H1 (cell line): ENCODE results near the gene SLC22A8. TPM values are rescaled to one million over a fixed set of nuclear protein-coding genes. Genes with fewer than 3 reads are reported as not detected.

Experiments used
- CTCF ChIA-PET: fragments of 300-600 bp; sonication (Branson Sonifier 250); formaldehyde crosslinking; loops from one replicate; lab custom pipeline; 2021; ENCODE audit not compliant: partially characterized antibody; lab: Charles Lee
- POLR2A ChIA-PET: fragments of 300-600 bp; sonication (Branson Sonifier 250); formaldehyde crosslinking; loops from one replicate; lab custom pipeline; 2021; ENCODE audit warnings: inconsistent platforms; ENCODE audit not compliant: partially characterized antibody; lab: Charles Lee
- DNase-seq, 2 experiments: peaks; one replicate each; pipeline versions ENCODE4 v3.0.0 to v3.0.0-alpha.2; 2010 to 2022; ENCODE audit warnings: low spot score in 2 of 2, low read depth in 1 of 2, mixed read lengths in 1 of 2
- FAIRE-seq: peaks from 2 replicates; lab custom pipeline; 2011; peaks lifted over from hg19 to GRCh38; lab: Jason Lieb, UNC
- H2AFZ ChIP-seq: 2 replicates; pipeline ENCODE4 v1.8.1; 2012; ENCODE audit warnings: low read length, inconsistent platforms
- H2AK5ac ChIP-seq: 2 replicates; pipeline ENCODE4 v1.6.1; 2013; ENCODE audit warnings: low read depth, low read length
- H2BK120ac ChIP-seq: replicated peaks from 2 replicates; pipeline ENCODE3; 2013; ENCODE audit warnings: low read depth, low read length, inconsistent platforms
- H2BK12ac ChIP-seq: 2 replicates; pipeline ENCODE4 v1.6.1; 2013; ENCODE audit warnings: low read depth, low read length
- H2BK15ac ChIP-seq: 2 replicates; pipeline ENCODE4 v1.6.1; 2013; ENCODE audit warnings: low read length
- H2BK20ac ChIP-seq: 2 replicates; pipeline ENCODE4 v1.6.1; 2013; ENCODE audit warnings: low read length
- H2BK5ac ChIP-seq: 2 replicates; pipeline ENCODE4 v1.6.1; 2013; ENCODE audit warnings: low read depth, low read length
- H3K14ac ChIP-seq: 2 replicates; pipeline ENCODE4 v1.6.1; 2013; ENCODE audit warnings: inconsistent platforms; ENCODE audit not compliant: insufficient read length
- H3K18ac ChIP-seq: 2 replicates; pipeline ENCODE4 v1.6.1; 2013; ENCODE audit warnings: low read length; ENCODE audit errors: extremely low read depth
- H3K23ac ChIP-seq: 2 replicates; pipeline ENCODE4 v1.6.1; 2013; ENCODE audit warnings: inconsistent platforms; ENCODE audit not compliant: insufficient read length
- H3K23me2 ChIP-seq: 2 replicates; pipeline ENCODE4 v1.6.1; 2013; ENCODE audit warnings: low read depth, low read length
- H3K27ac ChIP-seq: 2 replicates; pipeline ENCODE4 v1.6.1; 2011; ENCODE audit warnings: low read depth, low read length, inconsistent platforms
- H3K27me3 ChIP-seq, 4 experiments: replicated peaks in 1 of 4; 1 replicate in 1 of 4; 2 replicates in 3 of 4; pipeline versions ENCODE4 v1.6.1 to v1.8.1; 2011 to 2013; ENCODE audit warnings: low read length in 3 of 4, mild to moderate bottlenecking in 3 of 4, inconsistent platforms in 2 of 4, mixed read lengths in 2 of 4, moderate library complexity in 1 of 4; ENCODE audit not compliant: control insufficient read depth in 3 of 4, insufficient read depth in 3 of 4; ENCODE audit errors: extremely low read depth in 1 of 4
- H3K36me3 ChIP-seq, 4 experiments: 2 replicates each; pipeline versions ENCODE4 v1.6.1 to v1.8.1; 2011 to 2013; ENCODE audit warnings: mild to moderate bottlenecking in 4 of 4, low read length in 3 of 4, moderate library complexity in 2 of 4, control low read depth in 1 of 4, inconsistent platforms in 1 of 4; ENCODE audit not compliant: insufficient read depth in 4 of 4, control insufficient read depth in 2 of 4
- H3K4ac ChIP-seq: replicated peaks from 2 replicates; pipeline ENCODE3; 2013; ENCODE audit warnings: low read length, low read depth, mixed read lengths, inconsistent platforms; ENCODE audit not compliant: insufficient read length
- H3K4me1 ChIP-seq, 4 experiments: replicated peaks in 1 of 4; 1 replicate in 1 of 4; 2 replicates in 3 of 4; pipeline versions ENCODE4 v1.6.1 to v1.8.1; 2011 to 2013; ENCODE audit warnings: low read length in 3 of 4, inconsistent platforms in 2 of 4, mixed read lengths in 1 of 4; ENCODE audit not compliant: insufficient read depth in 4 of 4, control insufficient read depth in 3 of 4
- H3K4me2 ChIP-seq, 2 experiments: 2 replicates each; pipeline versions ENCODE4 v1.6.1 to v1.8.1; 2011 to 2013; ENCODE audit warnings: low read depth in 2 of 2, low read length in 2 of 2, control low read depth in 1 of 2, inconsistent platforms in 1 of 2, mild to moderate bottlenecking in 1 of 2; ENCODE audit not compliant: insufficient read depth in 1 of 2
- H3K4me3 ChIP-seq, 4 experiments: fragments of 200-600, 300-600 bp in 1 of 4; sonication (generic), shearing (Covaris generic), sonication (Bioruptor Twin) in 1 of 4; 2 replicates each; pipeline versions ENCODE4 v1.5.1 to v1.8.1; 2011 to 2016; ENCODE audit warnings: low read length in 4 of 4, low read depth in 3 of 4, control low read depth in 2 of 4, inconsistent platforms in 2 of 4, mild to moderate bottlenecking in 2 of 4, mixed read lengths in 1 of 4, moderate library complexity in 1 of 4; ENCODE audit not compliant: insufficient read depth in 2 of 4; ENCODE audit errors: extremely low read depth in 1 of 4
- H3K56ac ChIP-seq: replicated peaks from 2 replicates; pipeline ENCODE3; 2013; ENCODE audit warnings: low read depth, mild to moderate bottlenecking, mixed read lengths, low read length, inconsistent platforms; ENCODE audit not compliant: insufficient read length
- H3K79me1 ChIP-seq: 2 replicates; pipeline ENCODE4 v1.6.1; 2013; ENCODE audit warnings: low read depth, low read length, control low read depth
- H3K79me2 ChIP-seq, 2 experiments: 2 replicates each; pipeline versions ENCODE4 v1.6.1 to v1.8.1; 2012 to 2013; ENCODE audit warnings: low read length in 2 of 2, mild to moderate bottlenecking in 2 of 2, inconsistent platforms in 1 of 2; ENCODE audit not compliant: insufficient read depth in 2 of 2, control insufficient read depth in 1 of 2
- H3K9ac ChIP-seq, 4 experiments: replicated peaks in 1 of 4; 1 replicate in 1 of 4; 2 replicates in 3 of 4; pipeline versions ENCODE4 v1.6.1 to v1.8.1; 2011 to 2013; ENCODE audit warnings: low read depth in 3 of 4, low read length in 3 of 4, control low read depth in 2 of 4, mild to moderate bottlenecking in 2 of 4, moderate library complexity in 2 of 4, inconsistent platforms in 1 of 4; ENCODE audit errors: extremely low read depth in 1 of 4
- H3K9me3 ChIP-seq, 2 experiments: 2 replicates each; pipeline versions ENCODE4 v1.6.1 to v1.8.1; 2012 to 2013; ENCODE audit warnings: mild to moderate bottlenecking in 2 of 2, moderate library complexity in 2 of 2, control low read depth in 1 of 2, inconsistent platforms in 1 of 2, low read depth in 1 of 2, low read length in 1 of 2, mixed read lengths in 1 of 2; ENCODE audit not compliant: insufficient read depth in 2 of 2
- H4K20me1 ChIP-seq, 2 experiments: replicated peaks in 1 of 2; 2 replicates each; pipeline versions ENCODE3 to v1.8.1; 2011 to 2013; ENCODE audit warnings: inconsistent platforms in 2 of 2, low read length in 2 of 2, mild to moderate bottlenecking in 1 of 2; ENCODE audit not compliant: insufficient read depth in 2 of 2, control insufficient read depth in 1 of 2
- H4K5ac ChIP-seq: 2 replicates; pipeline ENCODE4 v1.6.1; 2013; ENCODE audit warnings: low read length, low read depth, mixed read lengths, inconsistent platforms; ENCODE audit not compliant: insufficient read length
- H4K8ac ChIP-seq: 2 replicates; pipeline ENCODE4 v1.8.0; 2013; ENCODE audit warnings: mild to moderate bottlenecking, moderate library complexity, low read length, inconsistent platforms; ENCODE audit not compliant: insufficient read depth; ENCODE audit errors: extremely low read depth
- H4K91ac ChIP-seq: replicated peaks from 2 replicates; pipeline ENCODE3; 2013; ENCODE audit warnings: low read length, mixed read lengths, inconsistent platforms; ENCODE audit not compliant: insufficient read length
- SP2 ChIP-seq: IDR thresholded peaks from 2 replicates; pipeline ENCODE4 v1.6.1; 2012; ENCODE audit warnings: mild to moderate bottlenecking, low read length, inconsistent platforms
- SUZ12 ChIP-seq: fragments of 200-600 bp; sonication (generic); IDR thresholded peaks from 2 replicates; pipeline ENCODE4 v1.6.1; 2012; ENCODE audit warnings: mild to moderate bottlenecking, inconsistent platforms, low read length, moderate library complexity, mixed read lengths
- TEAD4 ChIP-seq: IDR thresholded peaks from 2 replicates; pipeline ENCODE4 v1.6.1; 2012; ENCODE audit warnings: low read depth, low read length, inconsistent platforms, mixed read lengths
- YY1 ChIP-seq: IDR thresholded peaks from 2 replicates; pipeline ENCODE4 v1.6.1; 2011; ENCODE audit warnings: low read depth, mild to moderate bottlenecking, low read length
- ZNF274 ChIP-seq: IDR thresholded peaks from 2 replicates; pipeline ENCODE4 v1.7.0; 2012; ENCODE audit warnings: low read length, borderline replicate concordance; ENCODE audit errors: extremely low read depth
- WGBS, 2 experiments: shearing (Covaris generic) in 1 of 2; methylation state at CpG; one replicate each; pipeline versions ENCODE4 v1.1.6 to v1.1.7; 2013 to 2015; ENCODE audit warnings: low lambda C conversion rate in 2 of 2, mixed read lengths in 2 of 2, inconsistent platforms in 1 of 2, low coverage in 1 of 2, missing lambda C conversion rate in 1 of 2; ENCODE audit not compliant: insufficient replicate concordance in 2 of 2, insufficient coverage in 1 of 2, insufficient read length in 1 of 2; ENCODE audit errors: extremely low coverage in 1 of 2, missing lambda C conversion rate in 1 of 2; 5-methylcytosine and 5-hydroxymethylcytosine counted together
- polyA plus RNA-seq, 7 experiments: library from polyadenylated mRNA; depleted of rRNA in 3 of 7; stranded (reverse) in 5 of 7; unstranded in 2 of 7; fragments of >200 nt in 5 of 7; fragments of 200-250 nt in 2 of 7; gene quantifications; 1 replicate in 5 of 7; 2 replicates in 1 of 7; 4 replicates in 1 of 7; pipeline versions ENCODE4 v1.2.1 to v1.2.3, GENCODE V29; 2011 to 2013; ENCODE audit warnings: missing spikeins in 2 of 7, mixed read lengths in 2 of 7
- total RNA-seq: library from RNA; stranded (reverse); fragmentation: NEBNext Ultra II Directional; extraction: Animal tissue kit (Norgen Biotek cat#: 25700); gene quantifications from 2 replicates; pipeline ENCODE4 v1.2.1, GENCODE V29; 2021
- TF ChIP-seq, protein P1 (sequence below), 3 experiments: IDR thresholded peaks; 1 replicate in 2 of 3; 2 replicates in 1 of 3; pipeline versions ENCODE4 v1.5.1 to v1.6.1; 2011; ENCODE audit warnings: low read length in 3 of 3, mild to moderate bottlenecking in 3 of 3, inconsistent platforms in 2 of 3, low read depth in 1 of 3, moderate library complexity in 1 of 3; ENCODE audit not compliant: insufficient read depth in 1 of 3; ENCODE audit errors: control extremely low read depth in 1 of 3

Gene SLC22A8
- total and polyA plus RNA-seq, 2 of the 8 experiments (the other 6 are each of a cell fraction or from before 2014, with no cell fraction given): not detected

DNA sequence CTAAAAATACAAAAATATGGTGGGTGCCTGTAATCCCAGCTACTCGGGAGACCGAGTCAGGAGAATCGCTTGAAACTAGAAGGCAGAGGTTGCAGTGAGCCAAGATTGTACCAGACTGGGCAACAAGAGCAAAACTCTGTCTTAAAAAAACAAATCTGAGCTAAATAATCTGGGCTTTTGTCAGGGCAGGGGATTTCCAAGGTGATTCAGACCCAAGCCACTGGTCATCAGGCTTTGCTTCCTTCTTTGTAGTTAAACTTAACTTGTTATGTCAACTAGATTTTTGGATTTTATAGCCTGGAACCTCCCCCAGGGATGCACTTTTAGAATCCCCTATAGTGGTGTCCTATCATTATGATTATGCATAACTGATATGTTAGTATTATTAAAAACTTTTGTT, 27.0 kb upstream of the SLC22A8 start:
- no peaks in the 10 kb centered on the region for H3K4me1 ChIP-seq
- no peak overlapping the region for H3K4me2 ChIP-seq
- H4K8ac ChIP-seq: no peak overlapping the region
- DNase-seq (no peak), FAIRE-seq (no peak)
- H4K5ac ChIP-seq: no peak overlapping the region
- H3K79me2 ChIP-seq: no peaks in the 10 kb centered on the region
- no peak overlapping the region for H3K23ac ChIP-seq
- peaks cover 4 to 8% of the 10 kb centered on the region in 2 experiments; a peak in 2 of 4 replicates for H3K9me3 ChIP-seq
- WGBS, 2 experiments: 93% methylated on average over 3 of the region's 3 CpGs; no CpG with 5 or more reads in 1 of the 2 experiments
- no peaks in the 10 kb centered on the region for H3K36me3 ChIP-seq
- H2AFZ ChIP-seq: no peak overlapping the region
- no peak overlapping the region for H3K4me3 ChIP-seq
- no peak overlapping the region for H2BK15ac ChIP-seq
- H3K27me3 ChIP-seq: no peaks in the 10 kb centered on the region
- no peak overlapping the region for H2BK12ac ChIP-seq
- no peaks in the 10 kb centered on the region for H3K79me1 ChIP-seq
- H3K4ac ChIP-seq: no peak overlapping the region
- TF ChIP-seq SUZ12 (no peak), YY1 (no peak), TEAD4 (no peak), ZNF274 (no peak), SP2 (no peak)
- TF ChIP-seq, protein P1, sequence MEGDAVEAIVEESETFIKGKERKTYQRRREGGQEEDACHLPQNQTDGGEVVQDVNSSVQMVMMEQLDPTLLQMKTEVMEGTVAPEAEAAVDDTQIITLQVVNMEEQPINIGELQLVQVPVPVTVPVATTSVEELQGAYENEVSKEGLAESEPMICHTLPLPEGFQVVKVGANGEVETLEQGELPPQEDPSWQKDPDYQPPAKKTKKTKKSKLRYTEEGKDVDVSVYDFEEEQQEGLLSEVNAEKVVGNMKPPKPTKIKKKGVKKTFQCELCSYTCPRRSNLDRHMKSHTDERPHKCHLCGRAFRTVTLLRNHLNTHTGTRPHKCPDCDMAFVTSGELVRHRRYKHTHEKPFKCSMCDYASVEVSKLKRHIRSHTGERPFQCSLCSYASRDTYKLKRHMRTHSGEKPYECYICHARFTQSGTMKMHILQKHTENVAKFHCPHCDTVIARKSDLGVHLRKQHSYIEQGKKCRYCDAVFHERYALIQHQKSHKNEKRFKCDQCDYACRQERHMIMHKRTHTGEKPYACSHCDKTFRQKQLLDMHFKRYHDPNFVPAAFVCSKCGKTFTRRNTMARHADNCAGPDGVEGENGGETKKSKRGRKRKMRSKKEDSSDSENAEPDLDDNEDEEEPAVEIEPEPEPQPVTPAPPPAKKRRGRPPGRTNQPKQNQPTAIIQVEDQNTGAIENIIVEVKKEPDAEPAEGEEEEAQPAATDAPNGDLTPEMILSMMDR (IDR thresholded peaks at IDR 0.05; ENCODE audit: control extremely low read depth in 1 of 3, insufficient read depth in 1 of 3, low read depth in 1 of 3, low read length in 3 of 3): no peak
- no peak overlapping the region for H3K27ac ChIP-seq
- H3K18ac ChIP-seq: no peak overlapping the region
- no peak overlapping the region for H2BK20ac ChIP-seq
- ChIA-PET POLR2A (no interaction called here), CTCF (interaction anchor here (0.9 to 1.7 kb wide), 3 partner anchors 21 to 511 kb away, joined by 3 to 6 read pairs (median 4); no protein-coding TSS in a partner anchor)
- no peaks in the 10 kb centered on the region for H4K20me1 ChIP-seq
- H3K23me2 ChIP-seq: 0 out of 2 replicates have a peak, but pooled peaks cover 1% of the 10 kb centered on the region
- H2BK120ac ChIP-seq: no peak overlapping the region
- H3K56ac ChIP-seq: no peak overlapping the region
- no peak overlapping the region for H3K14ac ChIP-seq
- H2AK5ac ChIP-seq: no peak overlapping the region
- H4K91ac ChIP-seq: no peak overlapping the region
- no peak overlapping the region for H2BK5ac ChIP-seq
- no peak overlapping the region for H3K9ac ChIP-seq
